Endothelial cell of umbilical vein (primary cell): Measurements from ENCODE around the gene SMIM36. TPM values are rescaled to one million over a fixed set of nuclear protein-coding genes. Genes with fewer than 3 reads are reported as not detected.

Experiments used
- BruUV-seq: library from RNA; stranded (reverse); fragments of 400-500 nt; replicated peaks from 2 replicates; lab custom pipeline; 2021; lab: Mats Ljungman, UMichigan
- CTCF ChIA-PET: fragments of 300-600, 350-600 bp; sonication (Branson Sonifier 250); formaldehyde crosslinking; loops from one replicate; lab custom pipeline; 2021; ENCODE audit warnings: antibody characterized with exemption, inconsistent platforms; lab: Charles Lee
- POLR2A ChIA-PET: fragments of 300-600, 350-600 bp; sonication (Branson Sonifier 250); formaldehyde crosslinking; loops from one replicate; lab custom pipeline; 2021; ENCODE audit warnings: antibody characterized with exemption, inconsistent platforms; lab: Charles Lee
- DNase-seq: peaks from one replicate; pipeline ENCODE4 v3.0.0-alpha.2; 2011; ENCODE audit warnings: low read depth, low spot score
- FAIRE-seq: peaks from 2 replicates; lab custom pipeline; 2011; peaks lifted over from hg19 to GRCh38; lab: Jason Lieb, UNC
- H2AFZ ChIP-seq: 2 replicates; pipeline ENCODE4 v1.6.0; 2012; ENCODE audit warnings: low read depth, low read length, control low read depth, inconsistent platforms
- H3K27ac ChIP-seq: 2 replicates; pipeline ENCODE4 v1.5.1; 2011; ENCODE audit warnings: low read depth, mild to moderate bottlenecking, control low read depth, low read length, moderate library complexity; ENCODE audit not compliant: insufficient read depth
- H3K27me3 ChIP-seq, 2 experiments: 2 replicates each; pipeline versions ENCODE4 v1.6.0 to v1.6.1; 2011; ENCODE audit warnings: low read length in 2 of 2, mixed read lengths in 1 of 2; ENCODE audit not compliant: control insufficient read depth in 2 of 2, insufficient read depth in 2 of 2
- H3K36me3 ChIP-seq, 2 experiments: 2 replicates in 1 of 2; 3 replicates in 1 of 2; pipeline ENCODE4 v1.5.1; 2011; ENCODE audit warnings: low read length in 2 of 2, mild to moderate bottlenecking in 1 of 2, moderate library complexity in 1 of 2; ENCODE audit not compliant: control insufficient read depth in 2 of 2, insufficient read depth in 2 of 2; ENCODE audit errors: extremely low read depth in 1 of 2
- H3K4me1 ChIP-seq: 3 replicates; pipeline ENCODE4 v1.5.1; 2011; ENCODE audit warnings: mild to moderate bottlenecking, low read length; ENCODE audit not compliant: control insufficient read depth, insufficient read depth; ENCODE audit errors: extremely low read depth
- H3K4me2 ChIP-seq: 2 replicates; pipeline ENCODE4 v1.6.1; 2011; ENCODE audit warnings: low read length, control low read depth, mixed read lengths; ENCODE audit not compliant: insufficient read depth
- H3K4me3 ChIP-seq, 3 experiments: fragments of 200-600 bp in 1 of 3; sonication (generic), shearing (Covaris generic) in 1 of 3; replicated peaks in 1 of 3; 2 replicates each; pipeline ENCODE4 v1.5.1; 2011 to 2016; ENCODE audit warnings: control low read depth in 3 of 3, low read length in 3 of 3, mild to moderate bottlenecking in 2 of 3, inconsistent platforms in 1 of 3, low read depth in 1 of 3, moderate library complexity in 1 of 3; ENCODE audit not compliant: insufficient read depth in 1 of 3
- H3K79me2 ChIP-seq: 2 replicates; pipeline ENCODE4 v1.6.0; 2012; ENCODE audit warnings: low read length, inconsistent platforms; ENCODE audit not compliant: control insufficient read depth, insufficient read depth
- H3K9ac ChIP-seq: replicated peaks from 2 replicates; pipeline ENCODE3; 2011; ENCODE audit warnings: low read length, control low read depth; ENCODE audit not compliant: insufficient read depth; ENCODE audit errors: extremely low read depth
- H3K9me1 ChIP-seq: replicated peaks from 3 replicates; pipeline ENCODE4 v1.6.0; 2011; ENCODE audit warnings: mild to moderate bottlenecking, low read length; ENCODE audit not compliant: control insufficient read depth, insufficient read depth; ENCODE audit errors: extremely low read depth
- H3K9me3 ChIP-seq: replicated peaks from 2 replicates; pipeline ENCODE4 v1.5.1; 2012; ENCODE audit warnings: low read length, inconsistent platforms; ENCODE audit not compliant: control insufficient read depth, insufficient read depth
- H4K20me1 ChIP-seq: replicated peaks from 2 replicates; pipeline ENCODE3; 2011; ENCODE audit warnings: mild to moderate bottlenecking, low read length; ENCODE audit not compliant: control insufficient read depth, insufficient read depth; ENCODE audit errors: extremely low read depth
- EZH2 ChIP-seq: IDR thresholded peaks from 2 replicates; pipeline ENCODE4 v1.6.1; 2012; ENCODE audit warnings: borderline replicate concordance, low read depth, mild to moderate bottlenecking, moderate library complexity, low read length, inconsistent platforms; ENCODE audit not compliant: severe bottlenecking
- FOS ChIP-seq: IDR thresholded peaks from 2 replicates; pipeline ENCODE4 v1.6.1; 2011; ENCODE audit warnings: mild to moderate bottlenecking, low read length, moderate library complexity, borderline replicate concordance; ENCODE audit not compliant: insufficient read depth
- GATA2 ChIP-seq: IDR thresholded peaks from 2 replicates; pipeline ENCODE4 v1.7.0; 2011; ENCODE audit warnings: low read depth, mild to moderate bottlenecking, moderate library complexity, mixed read lengths, low read length; ENCODE audit not compliant: insufficient read length, insufficient read depth
- JUN ChIP-seq: IDR thresholded peaks from 2 replicates; pipeline ENCODE4 v1.6.1; 2011; ENCODE audit warnings: borderline replicate concordance, low read depth; ENCODE audit not compliant: insufficient read length, insufficient read depth
- MYC ChIP-seq: IDR thresholded peaks from one replicate; pipeline ENCODE4 v1.6.1; 2011; ENCODE audit warnings: mild to moderate bottlenecking, low read depth, low read length
- POLR2A ChIP-seq: IDR thresholded peaks from 2 replicates; pipeline ENCODE4 v1.6.1; 2012; ENCODE audit warnings: low read depth, mild to moderate bottlenecking, control low read depth, low read length
- POLR2AphosphoS5 ChIP-seq: IDR thresholded peaks from 2 replicates; pipeline ENCODE4 v1.6.1; 2012; ENCODE audit warnings: low read depth, mild to moderate bottlenecking, control low read depth, low read length, moderate library complexity; ENCODE audit not compliant: insufficient read depth
- dilution Hi-C: fragments of 300-500 bp; cut with MboI; formaldehyde crosslinking; loops from one replicate; pipeline ENCODE4 v1.15.0; 2019; ENCODE audit warnings: low sequenced_read_pairs; ENCODE audit not compliant: extremely low pct_ligation_motif_present
- intact Hi-C: fragments of 100-400 bp; cut with micrococcal nuclease; formaldehyde crosslinking; loops from one replicate; pipeline ENCODE4 v1.10.0; 2022
- polyA plus RNA-seq, 4 experiments: library from polyadenylated mRNA; depleted of rRNA in 3 of 4; stranded (reverse) in 3 of 4; unstranded in 1 of 4; fragments of >200 nt; gene quantifications; 2 replicates each; pipeline versions ENCODE4 v1.2.1 to v1.2.3, GENCODE V29; 2011 to 2012; ENCODE audit warnings: missing spikeins in 1 of 4
- total RNA-seq: library from RNA; stranded (reverse); gene quantifications from 2 replicates; pipeline ENCODE4 v1.2.3, GENCODE V29; 2021
- TF ChIP-seq, protein P1 (sequence below), 2 donors: IDR thresholded peaks; 1 replicate in 1 of 2; 2 replicates in 1 of 2; pipeline ENCODE4 v1.5.1; 2011; ENCODE audit warnings: low read length in 2 of 2, mild to moderate bottlenecking in 2 of 2, moderate library complexity in 2 of 2, control low read depth in 1 of 2, inconsistent platforms in 1 of 2, low read depth in 1 of 2; ENCODE audit not compliant: insufficient read depth in 1 of 2; ENCODE audit errors: extremely low read depth in 1 of 2

The SMIM36 gene
- total and polyA plus RNA-seq, 2 donors (not counting 3 experiments of a cell fraction or from before 2014, with no cell fraction given): not detected

DNA sequence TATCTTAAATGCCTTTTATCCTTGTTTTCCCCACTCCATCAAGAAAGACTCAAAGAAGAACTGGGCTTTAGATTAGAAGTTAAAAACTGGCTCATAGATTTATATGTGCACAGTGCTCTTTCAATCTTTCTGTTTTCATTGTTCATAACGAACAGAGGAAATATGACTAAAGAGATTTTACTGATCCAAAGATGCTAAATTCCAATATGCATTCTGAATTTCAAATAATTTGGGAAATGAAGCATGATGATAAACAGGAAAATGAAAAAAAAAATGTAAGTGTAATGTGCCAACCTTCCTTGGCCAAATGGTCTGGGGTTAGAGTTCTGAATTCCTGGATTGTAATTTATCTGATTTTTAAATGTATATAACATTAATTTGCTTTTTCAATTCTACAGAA is 25.0 kb upstream of the SMIM36 start:
- Histone ChIP-seq H3K4me2 (peak overlapping the region; percentile 62), H3K27ac (no peak overlapping the region), H3K79me2 (no peaks in the 10 kb centered on the region), H4K20me1 (no peaks in the 10 kb centered on the region), H3K27me3 (no peaks in the 10 kb centered on the region), H3K9ac (no peak overlapping the region), H3K4me3 (no peak overlapping the region), H3K9me1 (no peaks in the 10 kb centered on the region), H3K9me3 (no peaks in the 10 kb centered on the region), H3K36me3 (no peaks in the 10 kb centered on the region), H2AFZ (no peak overlapping the region), H3K4me1 (peaks cover 30% of the 10 kb centered on the region)
- CTCF ChIA-PET: interaction anchor here (1.2 to 1.7 kb wide), 3 partner anchors 10 to 105 kb away, joined by 3 to 7 read pairs (median 4); no protein-coding TSS in a partner anchor
- dilution Hi-C loops: no loop called here
- no peak for TF ChIP-seq MYC
- TF ChIP-seq GATA2: peak; percentile 66
- TF ChIP-seq JUN: no peak
- peak; percentile 38 for TF ChIP-seq FOS
- FAIRE-seq: peak; percentile 68
- POLR2A ChIA-PET: no interaction called here
- DNase-seq: peak; percentile 53
- intact Hi-C loops: loop anchor here (2.0 kb wide), 1 partner anchor 49 kb away; no protein-coding TSS in a partner anchor
- BruUV-seq: no TSS peak

DNA sequence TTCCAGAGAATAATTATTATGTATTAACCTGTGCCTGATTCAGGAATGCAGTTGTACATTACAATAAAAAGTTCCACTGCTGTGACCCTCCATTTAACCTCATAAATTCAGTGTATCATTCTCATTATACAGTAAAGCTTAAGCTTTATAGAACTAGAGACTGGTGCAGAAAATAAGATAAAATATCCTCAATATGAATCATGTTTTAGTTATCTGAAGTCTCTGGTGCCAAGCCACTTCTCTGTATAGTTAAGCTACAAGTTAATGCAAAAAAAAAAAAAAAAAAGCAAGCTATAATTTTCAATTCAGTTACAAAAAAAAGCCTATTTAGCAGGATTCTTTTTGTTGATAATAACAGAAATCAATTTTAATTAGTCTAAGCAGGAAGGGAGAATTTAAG is 22.4 kb upstream of the SMIM36 start:
- peaks cover 18% of the 10 kb centered on the region for H3K4me1 ChIP-seq
- CTCF ChIA-PET: interaction anchor here (0.8 to 4.0 kb wide), 13 partner anchors 10 to 565 kb away, joined by 3 to 59 read pairs (median 4); partner anchors contain the start of gene STXBP4
- dilution Hi-C loops: no loop called here
- H3K27me3 ChIP-seq: no peaks in the 10 kb centered on the region
- TF ChIP-seq JUN (no peak), GATA2 (no peak), POLR2A (no peak), MYC (no peak), POLR2AphosphoS5 (no peak), EZH2 (no peak)
- TF ChIP-seq, protein P1, sequence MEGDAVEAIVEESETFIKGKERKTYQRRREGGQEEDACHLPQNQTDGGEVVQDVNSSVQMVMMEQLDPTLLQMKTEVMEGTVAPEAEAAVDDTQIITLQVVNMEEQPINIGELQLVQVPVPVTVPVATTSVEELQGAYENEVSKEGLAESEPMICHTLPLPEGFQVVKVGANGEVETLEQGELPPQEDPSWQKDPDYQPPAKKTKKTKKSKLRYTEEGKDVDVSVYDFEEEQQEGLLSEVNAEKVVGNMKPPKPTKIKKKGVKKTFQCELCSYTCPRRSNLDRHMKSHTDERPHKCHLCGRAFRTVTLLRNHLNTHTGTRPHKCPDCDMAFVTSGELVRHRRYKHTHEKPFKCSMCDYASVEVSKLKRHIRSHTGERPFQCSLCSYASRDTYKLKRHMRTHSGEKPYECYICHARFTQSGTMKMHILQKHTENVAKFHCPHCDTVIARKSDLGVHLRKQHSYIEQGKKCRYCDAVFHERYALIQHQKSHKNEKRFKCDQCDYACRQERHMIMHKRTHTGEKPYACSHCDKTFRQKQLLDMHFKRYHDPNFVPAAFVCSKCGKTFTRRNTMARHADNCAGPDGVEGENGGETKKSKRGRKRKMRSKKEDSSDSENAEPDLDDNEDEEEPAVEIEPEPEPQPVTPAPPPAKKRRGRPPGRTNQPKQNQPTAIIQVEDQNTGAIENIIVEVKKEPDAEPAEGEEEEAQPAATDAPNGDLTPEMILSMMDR (IDR thresholded peaks at IDR 0.05; ENCODE audit: extremely low read depth in 1 of 2, insufficient read depth in 1 of 2, low read depth in 1 of 2, low read length in 2 of 2): no peak
- H3K79me2 ChIP-seq: no peaks in the 10 kb centered on the region
- DNase-seq: peak; percentile 28
- no peak overlapping the region for H3K4me2 ChIP-seq
- no peaks in the 10 kb centered on the region for H3K9me1 ChIP-seq
- H3K27ac ChIP-seq: no peak overlapping the region
- FAIRE-seq: no peak
- no peak overlapping the region for H3K4me3 ChIP-seq
- no peak overlapping the region for H3K9ac ChIP-seq
- H4K20me1 ChIP-seq: no peaks in the 10 kb centered on the region
- H2AFZ ChIP-seq: no peak overlapping the region
- POLR2A ChIA-PET: interaction anchor here (0.6 kb wide), 1 partner anchor 99 kb away, joined by 4 read pairs; no protein-coding TSS in a partner anchor
- H3K36me3 ChIP-seq: no peaks in the 10 kb centered on the region
- intact Hi-C loops: no loop called here
- no peaks in the 10 kb centered on the region for H3K9me3 ChIP-seq
- BruUV-seq: no TSS peak
